ENCODE measurements around the gene POLR2I.

Gene POLR2I

GRCh38 chr19:36108684-36109083 is 6.0 kb downstream of the POLR2I start:
- H3K4me3 ChIP-seq (ENCODE audit: low read length): no peak overlapping the region
- no peak overlapping the region for H2AFZ ChIP-seq (ENCODE audit: low read depth, low read length)
- H3K4me1 ChIP-seq (ENCODE audit: low read length): peaks cover 8% of the 10 kb centered on the region
- H3K9ac ChIP-seq (ENCODE audit: low read length): no peak overlapping the region
- no peak for TF ChIP-seq CTCF (IDR thresholded peaks at IDR 0.05; ENCODE audit: low read depth, low read length)
- no peak for TF ChIP-seq EZH2phosphoT487 (IDR thresholded peaks at IDR 0.05; ENCODE audit: low read depth)
- peaks cover 12% of the 10 kb centered on the region for H3K79me2 ChIP-seq (ENCODE audit: low read length)
- H3K4me2 ChIP-seq (ENCODE audit: low read length): no peak overlapping the region
- H3K9me3 ChIP-seq (ENCODE audit: insufficient read depth, low read length): no peaks in the 10 kb centered on the region
- H3K27ac ChIP-seq (ENCODE audit: low read length): no peak overlapping the region
- no peaks in the 10 kb centered on the region for H4K20me1 ChIP-seq (ENCODE audit: insufficient read depth, low read length)
- H3K36me3 ChIP-seq (replicated peaks; ENCODE audit: low read depth, low read length): peaks cover 61% of the 10 kb centered on the region
- H3K27me3 ChIP-seq (ENCODE audit: low read depth, low read length): no peaks in the 10 kb centered on the region

- H3K27me3 ChIP-seq (ENCODE audit: low read depth, low read length): no peaks in the 10 kb centered on the region
- H3K27ac ChIP-seq (ENCODE audit: low read length): no peak overlapping the region
- no peak overlapping the region for H3K9ac ChIP-seq (ENCODE audit: low read length)
- no peaks in the 10 kb centered on the region for H4K20me1 ChIP-seq (ENCODE audit: insufficient read depth, low read length)
- H3K79me2 ChIP-seq (ENCODE audit: low read length): no peaks in the 10 kb centered on the region
- TF ChIP-seq CTCF (IDR thresholded peaks at IDR 0.05; ENCODE audit: low read depth, low read length): no peak
- no peak for TF ChIP-seq EZH2phosphoT487 (IDR thresholded peaks at IDR 0.05; ENCODE audit: low read depth)
- H3K36me3 ChIP-seq (replicated peaks; ENCODE audit: low read depth, low read length): peaks cover 63% of the 10 kb centered on the region
- no peak overlapping the region for H3K4me2 ChIP-seq (ENCODE audit: low read length)
- H3K4me1 ChIP-seq (ENCODE audit: low read length): peaks cover 4% of the 10 kb centered on the region; the same call in 1 of the 2 replicates
- H3K4me3 ChIP-seq (ENCODE audit: low read length): no peak overlapping the region
- no peak overlapping the region for H2AFZ ChIP-seq (ENCODE audit: low read depth, low read length)
- no peaks in the 10 kb centered on the region for H3K9me3 ChIP-seq (ENCODE audit: insufficient read depth, low read length)
These were observed 7.7 kb downstream of the POLR2I start for GRCh38 chr19:36106991-36107390.

DNA sequence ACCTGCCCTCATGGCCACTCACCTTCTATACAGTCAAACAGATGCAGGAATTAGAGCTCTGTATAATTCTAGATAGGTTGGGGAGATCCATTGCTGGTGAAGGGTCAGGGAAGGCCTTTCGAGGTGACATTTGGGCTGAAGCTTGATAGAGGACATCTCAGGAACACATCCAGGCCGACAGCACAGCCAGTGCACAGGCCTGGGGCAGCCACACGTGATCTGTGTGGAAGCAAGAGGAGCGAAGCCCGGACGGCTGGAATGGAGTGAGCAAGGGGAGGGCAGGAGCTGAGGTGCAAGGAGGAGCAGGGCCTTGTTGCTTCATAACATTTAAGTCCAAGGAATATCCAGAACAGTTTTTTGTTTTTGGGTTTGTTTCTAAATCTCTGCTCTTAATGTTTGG is 8.2 kb downstream of the POLR2I start:
- H3K27me3 ChIP-seq (ENCODE audit: low read depth, low read length): no peaks in the 10 kb centered on the region

GRCh38 chr19:36103842-36104552 is 10.7 kb downstream of the POLR2I start:
- TF ChIP-seq CTCF (IDR thresholded peaks at IDR 0.05; ENCODE audit: low read depth, low read length) (no peak), EZH2phosphoT487 (IDR thresholded peaks at IDR 0.05; ENCODE audit: low read depth) (no peak)
- Histone ChIP-seq H4K20me1 (ENCODE audit: insufficient read depth, low read length) (no peaks in the 10 kb centered on the region), H3K9ac (ENCODE audit: low read length) (no peak overlapping the region), H3K4me2 (ENCODE audit: low read length) (no peak overlapping the region), H3K4me1 (ENCODE audit: low read length) (no peaks in the 10 kb centered on the region), H2AFZ (ENCODE audit: low read depth, low read length) (no peak overlapping the region), H3K27me3 (ENCODE audit: low read depth, low read length) (no peaks in the 10 kb centered on the region), H3K4me3 (ENCODE audit: low read length) (no peak overlapping the region), H3K36me3 (replicated peaks; ENCODE audit: low read depth, low read length) (peaks cover 58% of the 10 kb centered on the region), H3K27ac (ENCODE audit: low read length) (no peak overlapping the region), H3K9me3 (ENCODE audit: insufficient read depth, low read length) (no peaks in the 10 kb centered on the region), H3K79me2 (ENCODE audit: low read length) (no peaks in the 10 kb centered on the region)

More for the DNA sequence above, 8.2 kb downstream of the POLR2I start:
- TF ChIP-seq CTCF (IDR thresholded peaks at IDR 0.05; ENCODE audit: low read depth, low read length) (no peak), EZH2phosphoT487 (IDR thresholded peaks at IDR 0.05; ENCODE audit: low read depth) (no peak)
- H4K20me1 ChIP-seq (ENCODE audit: insufficient read depth, low read length): no peaks in the 10 kb centered on the region
- no peak overlapping the region for H3K4me3 ChIP-seq (ENCODE audit: low read length)
- no peak overlapping the region for H3K27ac ChIP-seq (ENCODE audit: low read length)
- H3K9ac ChIP-seq (ENCODE audit: low read length): no peak overlapping the region
- peaks cover 60% of the 10 kb centered on the region for H3K36me3 ChIP-seq (replicated peaks; ENCODE audit: low read depth, low read length)
- H3K79me2 ChIP-seq (ENCODE audit: low read length): no peaks in the 10 kb centered on the region
- no peaks in the 10 kb centered on the region for H3K9me3 ChIP-seq (ENCODE audit: insufficient read depth, low read length)
- no peak overlapping the region for H3K4me2 ChIP-seq (ENCODE audit: low read length)
- peaks cover 4% of the 10 kb centered on the region; the same call in 1 of the 2 replicates for H3K4me1 ChIP-seq (ENCODE audit: low read length)
- no peak overlapping the region for H2AFZ ChIP-seq (ENCODE audit: low read depth, low read length)
